ENCODE measurements around the gene CKAP4.

CKAP4 gene

DNA sequence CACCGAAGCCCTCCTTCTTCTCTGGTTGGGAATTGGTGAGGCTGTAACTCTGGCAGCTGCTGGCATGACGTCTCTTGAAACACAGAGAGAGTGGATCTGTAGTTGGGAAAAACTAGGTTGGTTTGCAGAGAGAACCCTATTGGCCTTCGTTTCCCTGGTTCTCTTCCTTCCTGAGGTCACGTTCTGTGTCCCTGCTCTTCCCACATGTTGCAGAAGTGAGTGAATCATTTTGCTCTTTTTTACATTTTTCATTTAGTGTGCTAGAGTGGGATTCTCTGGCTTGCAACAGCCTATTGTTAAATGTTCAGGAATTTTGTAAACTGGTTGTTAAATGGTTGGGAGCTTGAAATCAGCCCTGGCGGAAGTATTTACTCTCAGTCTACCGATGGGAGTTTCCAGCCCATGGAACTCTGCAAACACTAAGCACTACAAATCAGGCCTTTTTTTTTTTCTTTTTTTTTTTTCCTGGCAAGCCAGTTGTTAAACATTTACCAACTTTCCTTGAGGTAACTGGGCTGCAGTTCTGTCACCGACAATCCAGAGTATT, 26.8 kb upstream of the CKAP4 start:
- DNase-seq (ENCODE audit: low read depth in 3 of 3): no peak

DNA sequence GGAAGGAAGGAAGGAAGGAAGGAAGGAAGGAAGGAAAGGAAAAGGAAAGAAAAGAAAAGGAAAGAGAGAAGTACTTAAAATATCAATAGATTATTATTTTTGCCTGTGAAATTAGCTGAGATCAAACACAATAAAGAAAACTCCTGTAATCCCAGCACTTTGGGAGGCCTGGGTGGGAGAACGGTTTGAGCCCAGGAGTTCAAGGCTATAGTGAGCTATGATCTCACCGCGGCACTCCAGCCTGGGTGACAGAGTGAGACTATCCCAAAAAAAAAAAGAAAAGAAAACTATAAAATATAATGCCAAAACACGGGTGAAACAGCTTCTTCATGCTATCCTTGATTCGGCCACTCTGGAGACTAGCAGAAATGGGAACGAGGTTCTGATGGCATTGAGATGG, 26.2 kb upstream of the CKAP4 start:
- no peak for DNase-seq (ENCODE audit: low read depth in 3 of 3)

DNA sequence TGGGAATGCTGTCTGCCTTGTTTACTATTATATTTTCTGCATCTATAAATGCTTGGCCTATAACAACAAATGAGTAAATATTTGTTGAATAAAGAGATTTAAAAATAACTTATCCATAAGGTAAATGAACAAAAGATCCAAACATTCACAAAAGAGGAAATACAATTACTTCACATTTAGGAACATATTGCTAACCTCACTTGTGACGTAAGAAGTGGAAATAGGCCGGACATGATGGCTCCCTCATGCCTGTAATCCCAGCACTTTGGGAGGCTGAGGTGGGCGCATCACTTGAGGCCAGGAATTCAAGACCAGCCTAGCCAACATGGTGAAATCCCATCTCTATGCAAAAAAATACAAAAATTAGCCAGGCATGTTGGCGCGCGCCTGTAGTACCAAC, 25.7 kb upstream of the CKAP4 start:
- DNase-seq (ENCODE audit: low read depth in 3 of 3): no peak

DNA sequence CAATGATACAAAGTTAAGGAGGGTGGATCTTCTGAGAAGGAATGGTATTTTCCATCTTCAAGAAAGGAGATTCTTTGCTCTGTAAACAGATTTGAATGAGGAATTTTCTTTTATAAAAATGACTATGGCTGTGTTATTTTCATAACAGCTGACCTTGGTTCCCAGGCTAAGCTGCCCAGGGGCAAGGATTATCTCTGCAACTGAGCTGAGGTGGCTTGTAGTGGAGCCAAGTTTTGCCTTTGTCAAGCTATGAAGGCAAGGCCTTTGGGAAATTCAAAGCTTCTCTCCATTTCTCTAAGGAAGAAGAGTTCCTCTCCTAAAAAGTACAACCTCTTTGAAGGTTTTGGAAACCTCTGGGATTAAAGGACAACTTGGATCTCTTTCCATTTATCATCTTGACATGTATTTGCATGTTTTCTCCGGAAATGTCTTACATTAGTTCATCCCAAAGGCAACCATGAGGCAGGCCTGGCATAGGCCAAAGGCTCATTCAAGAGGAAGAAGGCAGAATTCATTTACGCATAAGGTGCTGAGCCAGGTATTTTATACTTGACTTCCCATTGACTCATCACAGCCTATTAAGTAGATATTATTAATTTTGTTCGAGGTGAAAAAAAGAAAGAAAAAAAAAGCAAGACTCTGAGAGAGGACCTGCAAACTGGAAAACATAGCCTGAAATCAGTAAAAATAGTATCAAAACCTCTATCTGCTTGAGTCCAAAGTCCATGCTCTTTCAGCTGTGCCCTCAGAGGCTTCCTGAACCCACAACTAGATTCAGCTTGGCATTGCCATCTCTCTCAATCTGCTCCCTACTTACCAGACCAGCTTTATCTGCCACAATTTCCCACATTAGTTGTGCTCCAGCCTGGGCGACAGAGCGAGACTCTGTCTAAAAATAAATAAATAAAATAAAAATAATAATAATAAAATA, 24.0 kb upstream of the CKAP4 start:
- DNase-seq (ENCODE audit: low read depth in 3 of 3): no peak

DNA sequence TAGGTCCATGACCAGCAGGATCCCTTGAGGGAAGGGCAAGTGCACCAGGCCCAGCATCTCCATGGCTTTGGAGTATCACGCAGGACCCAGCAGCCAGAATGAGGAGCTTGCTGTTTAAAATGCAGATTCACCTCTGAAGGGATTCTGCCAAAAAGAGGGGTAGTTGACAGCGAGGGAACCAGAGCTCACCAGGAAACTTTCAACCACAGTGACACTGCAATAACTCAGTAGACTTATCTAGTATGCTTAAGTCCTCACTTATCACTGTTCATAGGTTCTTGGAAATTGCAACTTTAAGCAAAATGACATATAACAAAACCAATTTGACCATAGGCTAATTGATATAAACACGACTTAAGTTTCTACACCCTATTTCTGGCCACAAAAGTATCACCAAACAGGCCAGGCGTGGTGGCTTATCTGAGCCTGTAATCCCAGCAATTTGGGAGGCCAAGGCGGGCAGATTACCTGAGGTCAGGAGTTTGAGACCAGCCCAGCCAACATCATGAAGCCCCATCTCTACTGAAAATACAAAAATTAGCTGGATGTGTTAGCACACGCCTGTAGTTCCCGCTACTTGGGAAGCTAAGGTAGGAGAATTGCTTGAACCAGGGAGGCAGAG, 21.4 kb upstream of the CKAP4 start:
- DNase-seq (ENCODE audit: low read depth in 3 of 3): no peak

DNA sequence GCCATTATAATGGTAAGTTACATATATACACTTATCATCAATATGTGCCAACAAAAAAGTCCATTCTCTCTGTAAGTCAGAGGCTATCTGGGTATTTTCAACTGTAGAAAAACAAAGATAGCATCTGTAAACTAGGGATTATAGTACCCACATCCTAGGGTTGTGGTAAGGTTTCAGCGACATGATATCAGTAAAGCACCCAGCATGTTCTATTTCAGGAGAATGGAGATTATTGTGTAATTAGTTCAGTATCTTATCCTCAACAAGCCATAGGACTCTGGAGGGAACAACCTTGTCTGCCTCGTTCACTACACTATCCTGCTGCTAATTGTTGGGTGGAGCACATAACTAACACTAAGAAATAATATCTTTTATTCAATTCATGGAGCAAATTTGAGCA, 19.7 kb upstream of the CKAP4 start:
- no peak for DNase-seq (ENCODE audit: low read depth in 3 of 3)

DNA sequence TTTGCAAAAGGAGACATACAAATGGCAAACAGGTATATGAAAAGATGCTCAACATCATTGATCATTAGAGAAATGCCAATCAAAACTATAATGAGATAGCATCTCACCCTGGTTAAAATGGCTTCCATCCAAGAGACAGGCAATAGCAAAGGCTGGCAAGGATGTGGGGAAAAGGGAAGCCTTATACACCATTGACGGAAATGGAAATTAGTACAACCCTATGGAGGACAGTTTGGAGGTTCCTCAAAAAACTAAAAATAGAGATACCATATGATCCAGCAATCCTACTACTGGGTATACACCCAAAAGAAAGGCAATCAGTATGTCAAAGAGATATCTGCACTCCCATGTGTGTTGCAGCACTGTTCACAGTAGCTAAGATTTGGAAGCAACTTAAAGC, 17.3 kb upstream of the CKAP4 start:
- DNase-seq (ENCODE audit: low read depth in 3 of 3): no peak

DNA sequence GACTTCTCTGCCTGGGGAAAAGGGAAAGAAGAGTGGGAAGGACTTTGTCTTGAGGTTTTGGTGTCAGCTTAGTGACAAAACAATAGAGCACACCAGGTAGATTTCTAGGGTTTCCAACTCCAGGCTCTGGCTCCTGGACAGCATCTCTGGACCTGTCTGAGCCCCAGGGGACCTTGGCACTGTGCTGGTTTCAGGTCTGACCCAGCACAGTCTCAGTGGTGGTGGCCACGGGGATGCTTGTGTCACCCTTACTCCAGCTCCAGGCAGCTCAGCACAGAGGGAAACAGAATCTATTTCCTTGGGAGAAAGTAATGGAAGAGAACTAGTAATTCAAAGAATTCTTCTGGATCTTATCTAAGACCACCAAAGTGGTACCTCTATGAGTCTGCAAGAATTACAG, 11.1 kb upstream of the CKAP4 start:
- DNase-seq (ENCODE audit: low read depth in 3 of 3): no peak

DNA sequence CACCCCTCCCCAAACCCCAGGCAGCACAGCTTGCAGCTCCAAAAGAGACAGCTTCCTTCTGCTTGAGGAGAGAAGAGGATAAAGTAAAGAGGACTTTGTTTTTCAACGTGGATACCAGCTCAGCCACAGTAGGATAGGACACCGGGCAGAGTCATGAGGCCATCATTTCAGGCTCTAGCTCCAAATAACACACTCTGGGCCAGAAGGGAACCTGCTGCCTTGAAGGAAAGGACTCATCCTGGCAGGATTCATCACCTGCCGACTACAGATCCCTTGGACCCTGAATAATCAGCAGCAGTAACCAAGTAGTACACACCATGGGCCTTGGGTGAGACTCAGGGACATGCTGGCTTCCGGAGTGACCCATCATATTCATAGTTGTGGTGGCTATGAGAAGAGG, 10.4 kb upstream of the CKAP4 start:
- DNase-seq (ENCODE audit: low read depth in 3 of 3): no peak

DNA sequence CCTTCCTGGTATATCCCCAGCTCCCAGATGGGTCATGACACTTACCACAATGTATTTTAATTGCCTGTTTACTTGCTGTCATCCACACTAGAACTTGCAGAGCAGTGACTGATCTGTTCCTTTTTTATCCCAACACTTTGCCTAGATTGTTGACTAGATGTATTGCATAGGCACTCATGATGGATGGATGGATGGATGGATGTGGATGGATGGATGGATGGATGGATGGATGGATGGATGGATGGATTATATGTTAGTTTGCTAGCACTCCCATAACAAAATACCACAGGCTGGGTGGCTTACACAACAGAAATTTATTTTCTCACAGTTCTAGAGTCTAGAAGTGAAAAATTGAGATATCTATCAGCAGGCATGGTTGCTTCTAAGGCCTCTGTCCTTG, 8.7 kb upstream of the CKAP4 start:
- DNase-seq (ENCODE audit: low read depth in 3 of 3): no peak

DNA sequence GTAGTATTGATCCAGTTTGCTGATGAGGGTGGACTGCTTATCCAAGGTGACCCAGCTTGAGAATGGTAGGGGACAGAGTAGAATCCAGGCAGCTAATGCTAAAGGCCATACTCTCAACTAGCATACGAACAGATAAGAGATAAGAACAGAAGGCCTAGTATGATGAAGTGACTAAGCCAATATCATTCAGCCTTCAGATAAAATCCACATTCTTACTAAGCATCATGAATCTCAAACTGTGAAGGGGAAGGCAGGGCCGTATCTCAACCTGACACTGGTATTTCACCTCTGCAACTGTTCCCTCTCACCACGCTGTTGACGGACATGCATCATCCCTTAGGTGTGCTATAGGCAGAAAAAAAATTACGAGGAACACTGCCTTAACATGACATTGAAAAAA, 8.1 kb upstream of the CKAP4 start:
- DNase-seq (ENCODE audit: low read depth in 3 of 3): no peak

DNA sequence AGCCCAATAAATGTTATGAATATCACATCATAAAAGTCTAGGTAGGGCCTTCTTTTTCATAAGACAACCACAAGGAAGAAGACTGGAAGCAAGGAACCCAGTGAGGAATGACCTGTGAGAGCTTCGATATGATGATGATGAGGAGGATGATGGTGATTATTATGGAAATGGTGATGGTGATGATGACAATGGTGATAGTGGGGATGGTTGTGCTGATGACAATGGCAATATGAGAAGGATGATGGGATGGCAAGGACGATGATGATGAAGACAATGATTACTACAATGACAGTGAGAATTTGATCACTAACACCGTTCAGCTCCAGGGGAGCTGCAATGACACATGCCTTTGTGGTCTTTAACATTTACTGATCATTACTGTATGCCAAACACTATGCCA, 7.7 kb upstream of the CKAP4 start:
- DNase-seq (ENCODE audit: low read depth in 3 of 3): no peak

DNA sequence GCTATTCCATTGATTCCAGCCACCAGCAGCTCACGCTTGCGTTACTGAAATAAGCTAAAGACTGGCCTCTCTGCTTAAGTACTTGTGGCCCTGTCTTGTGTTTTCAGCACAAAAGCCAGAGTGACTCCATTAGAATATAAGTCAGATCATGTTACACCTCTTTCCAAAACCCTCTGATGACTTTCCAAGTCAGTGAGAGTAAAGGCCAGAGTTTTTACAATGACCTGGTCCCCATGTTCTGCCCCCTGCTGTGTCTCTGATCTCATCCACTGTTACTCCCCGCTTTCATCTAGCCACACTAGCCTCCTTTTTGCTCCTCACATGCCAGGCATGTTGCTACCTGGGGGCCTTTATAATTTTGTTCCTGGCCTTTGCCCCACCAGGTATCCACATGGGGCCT, 6.9 kb upstream of the CKAP4 start:
- no peak for DNase-seq (ENCODE audit: low read depth in 3 of 3)

DNA sequence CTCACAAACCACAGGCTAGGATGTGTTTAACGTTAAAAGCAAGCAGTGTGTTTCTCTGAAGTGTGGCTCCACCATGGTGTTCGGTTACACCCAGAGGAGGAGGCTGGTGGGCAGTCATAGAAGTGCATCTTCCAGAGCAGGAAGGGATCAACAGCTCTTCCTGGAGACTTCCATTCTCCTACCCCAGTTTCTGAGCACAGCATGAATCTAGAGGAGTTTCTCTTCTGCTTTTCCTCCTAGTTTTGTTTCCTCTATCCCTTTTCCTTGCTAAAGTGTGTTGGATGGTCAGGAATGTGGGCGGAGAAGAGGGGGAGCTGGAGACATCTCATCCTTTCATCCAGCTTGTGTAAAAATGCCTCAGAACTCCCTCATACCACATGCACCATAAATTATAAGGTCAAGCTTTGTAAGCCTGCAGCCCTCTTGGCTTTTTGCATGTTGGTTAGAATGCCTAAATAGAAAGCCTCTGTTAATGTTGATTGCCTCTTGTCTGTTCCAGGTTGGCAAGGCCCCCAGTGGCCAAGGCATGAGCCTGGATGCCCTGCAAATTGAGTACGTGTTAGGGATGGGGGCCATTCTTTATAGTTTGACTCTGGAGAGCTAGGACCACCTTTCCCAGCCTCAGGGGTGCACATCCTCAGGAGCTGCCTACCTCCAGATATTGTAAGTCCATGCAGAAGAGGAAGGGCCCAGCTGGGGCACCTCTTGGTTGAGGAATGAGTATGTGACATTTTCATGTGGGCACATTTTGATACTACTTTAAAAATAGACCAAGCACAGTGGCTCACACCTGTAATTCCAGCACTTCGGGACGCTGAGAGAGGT, 4.0 kb upstream of the CKAP4 start:
- DNase-seq (ENCODE audit: low read depth in 3 of 3): no peak

DNA sequence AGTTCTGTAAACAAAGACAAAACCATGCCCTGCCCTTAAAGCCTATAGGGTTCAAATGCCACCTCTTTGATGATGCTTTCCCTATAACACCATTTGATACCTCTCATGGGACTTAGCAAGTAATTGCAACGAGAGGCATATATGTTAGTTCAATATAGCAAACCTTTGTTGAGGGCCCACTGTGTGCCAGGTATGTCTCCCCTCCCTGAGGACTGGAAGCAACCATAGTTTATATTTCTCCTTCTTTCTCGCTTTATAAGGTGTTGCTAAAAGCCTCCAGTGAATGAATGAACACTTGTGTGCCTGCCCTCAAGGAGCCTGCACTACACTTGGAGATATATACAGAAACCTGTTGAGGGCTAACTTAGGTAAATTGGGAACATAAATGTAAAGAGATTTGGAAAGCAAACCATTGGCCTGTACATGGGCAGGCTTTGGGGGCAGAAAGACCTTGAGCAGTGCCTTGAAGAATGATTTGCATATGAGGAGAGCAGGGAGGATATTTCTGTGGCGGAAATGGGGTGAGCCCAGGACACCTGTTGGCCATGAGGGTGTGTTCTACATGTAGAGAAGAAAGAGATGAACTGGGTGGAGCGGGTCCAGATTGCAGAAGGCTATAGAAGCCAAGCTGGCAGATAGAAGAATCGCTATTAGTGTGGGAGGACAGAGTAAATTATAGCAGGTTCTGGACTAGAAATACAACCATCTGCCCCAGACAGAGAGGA, 1.8 kb upstream of the CKAP4 start:
- no peak for DNase-seq (ENCODE audit: low read depth in 3 of 3)

DNA sequence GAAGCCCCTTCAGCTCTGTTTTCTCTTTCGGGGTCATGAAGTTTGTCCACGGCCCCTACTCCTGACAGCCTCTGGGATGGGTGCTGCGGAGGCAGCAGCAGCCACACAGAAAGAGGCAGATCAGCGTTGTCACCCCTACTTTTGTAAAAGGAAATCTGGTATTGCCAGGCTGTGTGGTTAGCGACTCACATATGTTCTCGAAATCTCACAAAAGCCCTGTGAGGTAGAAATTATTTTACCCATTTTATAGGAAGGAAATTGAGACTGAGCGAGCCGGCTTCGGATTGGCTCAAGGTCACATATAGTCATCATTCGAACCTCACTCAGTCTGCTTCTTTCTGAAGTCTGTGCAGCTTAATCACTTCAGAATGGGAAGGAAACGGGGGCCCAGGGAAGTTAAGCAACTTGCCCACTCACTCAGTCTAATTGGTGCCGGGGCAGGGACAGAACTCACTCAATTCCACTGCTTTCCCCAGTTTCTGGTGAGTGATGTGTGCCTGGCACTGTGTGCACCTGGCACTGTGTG, 1.1 kb upstream of the CKAP4 start:
- DNase-seq (ENCODE audit: low read depth in 3 of 3): peak in 1 of 3 experiments; percentile 10

DNA sequence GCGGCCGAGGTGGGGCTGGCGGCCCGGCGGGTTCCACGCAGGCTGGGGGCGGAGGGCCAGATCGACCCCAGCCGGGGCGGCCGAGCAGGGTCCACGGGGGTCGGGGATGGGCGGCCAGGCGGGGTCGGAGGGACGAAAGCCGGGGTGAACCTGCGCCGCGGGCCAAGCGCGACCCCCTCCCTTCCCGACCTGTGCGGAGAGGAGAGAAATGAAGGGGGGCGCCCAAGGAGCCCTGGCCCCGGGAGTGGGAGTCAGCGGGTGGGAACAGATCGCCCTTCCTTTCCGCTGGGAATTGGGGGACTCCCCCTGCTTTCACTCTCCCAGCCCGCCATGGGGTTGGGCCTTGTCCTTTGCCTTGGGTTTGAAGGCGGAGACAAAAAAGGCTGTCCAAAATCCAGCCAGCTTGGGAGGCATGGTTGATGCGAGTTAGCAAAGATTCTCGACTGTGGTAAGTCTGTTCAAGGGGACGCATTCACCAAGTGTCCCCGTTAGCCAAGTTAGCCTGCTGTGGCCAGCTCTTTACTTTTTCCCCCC, 559 bp upstream of the CKAP4 start:
- no peak for DNase-seq (ENCODE audit: low read depth in 3 of 3)

DNA sequence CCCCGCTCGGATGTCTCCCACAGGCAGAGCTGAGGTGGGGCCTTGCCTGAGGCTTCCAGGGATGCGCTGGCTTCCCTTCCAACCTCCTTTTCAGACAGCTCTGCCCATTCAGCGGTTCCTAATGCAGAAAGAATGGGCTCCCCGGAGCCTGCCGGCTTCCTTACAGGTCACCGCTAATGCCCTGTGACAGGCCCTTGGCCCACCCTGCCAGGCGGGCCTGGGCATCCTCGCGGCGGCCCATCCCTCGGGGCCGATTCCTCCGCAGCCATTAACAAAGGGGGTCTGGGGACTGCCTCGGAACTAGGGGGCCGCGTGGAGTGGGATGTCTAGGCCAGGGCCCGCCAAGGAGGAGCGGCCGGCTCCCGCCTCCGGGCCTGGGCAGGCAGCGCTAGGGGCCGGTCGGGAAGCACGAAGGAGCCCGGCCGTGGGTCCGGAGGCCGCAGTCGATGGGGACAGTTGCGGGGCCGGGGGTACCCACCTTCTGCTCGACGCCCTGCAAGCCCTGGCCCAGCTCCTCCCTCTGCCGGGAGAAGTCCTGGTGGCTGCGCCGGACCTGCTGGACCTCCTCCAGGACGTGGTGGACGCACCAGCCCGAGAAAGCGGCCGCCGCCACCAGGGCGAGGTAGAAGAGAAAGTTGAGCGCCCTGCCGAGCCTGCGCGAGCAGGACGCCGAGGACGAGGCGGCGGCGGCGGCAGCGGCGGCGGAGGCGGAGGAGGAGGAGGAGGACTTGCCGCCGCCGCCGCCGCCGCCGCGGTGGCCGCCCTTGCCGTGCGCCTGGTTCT, 738 bp downstream of the CKAP4 start:
- DNase-seq (ENCODE audit: low read depth in 3 of 3): peak; percentile 44 to 45 (median 44)

DNA sequence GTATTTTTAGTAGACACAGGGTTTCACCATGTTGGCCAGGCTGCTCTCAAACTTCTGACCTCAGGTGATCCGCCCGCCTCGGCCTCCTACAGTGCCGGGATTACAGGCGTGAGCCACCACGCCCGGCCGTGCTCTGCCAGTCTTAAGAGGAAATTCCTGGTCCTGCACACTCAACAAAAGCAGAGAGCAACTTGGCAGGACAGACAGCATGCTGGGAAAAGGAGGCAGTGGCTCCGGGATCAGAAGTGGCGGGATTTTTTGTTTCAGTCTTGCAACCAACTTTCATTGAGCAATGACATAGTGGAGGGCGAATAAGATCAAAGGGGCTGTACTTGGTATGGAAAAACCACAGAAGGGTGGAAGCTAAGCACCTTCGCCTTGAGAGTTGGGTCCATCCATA, 2.1 kb downstream of the CKAP4 start:
- DNase-seq (ENCODE audit: low read depth in 3 of 3): no peak

DNA sequence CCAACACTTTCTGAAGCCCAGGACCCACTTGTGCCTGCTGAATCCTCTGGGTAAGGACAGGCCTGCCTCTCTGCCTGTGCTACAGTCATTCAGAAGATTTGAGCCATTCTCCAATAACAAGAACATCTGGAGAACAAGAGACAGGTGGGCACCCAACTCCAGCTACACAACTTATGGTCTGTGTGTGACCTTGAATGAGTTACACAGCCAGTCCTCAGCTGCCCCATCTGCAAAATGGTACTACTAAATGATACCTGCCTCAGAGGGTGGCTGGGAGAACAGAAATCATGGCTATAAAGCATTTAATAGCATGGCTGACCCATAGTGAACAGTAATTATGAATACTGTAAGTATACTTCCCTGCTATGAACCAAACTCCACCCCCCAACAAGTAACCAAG, 4.2 kb downstream of the CKAP4 start:
- DNase-seq (ENCODE audit: low read depth in 3 of 3): no peak

Data from stimulated activated CD4-positive, alpha-beta T cell treated with anti-CD3 and anti-CD28 coated beads, TNF-alpha, amount 100 ng/mL, for 4 hours (primary cell).